Esophagus (tissue), 2 donors: ENCODE measurements around the gene RBM15. TPM values are rescaled to one million over a fixed set of nuclear protein-coding genes. Genes with fewer than 3 reads are reported as not detected.

Source experiments
- H3K27ac ChIP-seq, 2 donors: one replicate each; pipeline ENCODE4 v1.5.1; 2013; ENCODE audit warnings: low read depth in 2 of 2, mild to moderate bottlenecking in 2 of 2, inconsistent platforms in 1 of 2, low read length in 1 of 2, moderate library complexity in 1 of 2
- H3K27me3 ChIP-seq, 2 donors: one replicate each; pipeline ENCODE4 v1.6.1; 2013; ENCODE audit warnings: low read length in 2 of 2, control low read depth in 1 of 2, mild to moderate bottlenecking in 1 of 2; ENCODE audit not compliant: insufficient read depth in 2 of 2, control insufficient read depth in 1 of 2
- H3K36me3 ChIP-seq, 2 donors: one replicate each; pipeline ENCODE4 v1.6.1; 2013; ENCODE audit warnings: low read length in 1 of 2; ENCODE audit not compliant: control insufficient read depth in 2 of 2, insufficient read depth in 2 of 2
- H3K4me1 ChIP-seq, 2 donors: one replicate each; pipeline ENCODE4 v1.6.1; 2013; ENCODE audit warnings: low read length in 1 of 2; ENCODE audit not compliant: control insufficient read depth in 2 of 2, insufficient read depth in 2 of 2
- H3K4me3 ChIP-seq, 2 donors: one replicate each; pipeline ENCODE4 v1.5.1; 2013; ENCODE audit warnings: low read length in 2 of 2, mild to moderate bottlenecking in 2 of 2, low read depth in 1 of 2, moderate library complexity in 1 of 2
- H3K9me3 ChIP-seq, 2 donors: one replicate each; pipeline ENCODE4 v1.6.1; 2013; ENCODE audit warnings: mild to moderate bottlenecking in 2 of 2, low read depth in 1 of 2, low read length in 1 of 2, moderate library complexity in 1 of 2; ENCODE audit not compliant: control insufficient read depth in 2 of 2, insufficient read depth in 1 of 2
- WGBS, 2 donors: extraction: QIAGEN DNeasy Blood & Tissue Kit; methylation state at CpG; one replicate each; pipeline ENCODE4 v1.1.7; 2013; 5-methylcytosine and 5-hydroxymethylcytosine counted together
- polyA plus RNA-seq, 2 donors: library from polyadenylated mRNA; stranded (reverse); fragments of 200-250 nt; gene quantifications; one replicate each; pipeline ENCODE4 v1.2.3, GENCODE V29; 2013
- donor health status: healthy with polysubstance abuse.
- donor health status: Bipolar disorder and iron deficiency.

RBM15 gene
- polyA plus RNA-seq, 2 donors = 2.0 to 4.8 TPM

- Histone ChIP-seq H3K27me3 (no peaks in the 10 kb centered on the region), H3K4me1 (no peaks in the 10 kb centered on the region), H3K36me3 (no peaks in the 10 kb centered on the region), H3K9me3 (no peaks in the 10 kb centered on the region), H3K4me3 (no peak overlapping the region), H3K27ac (no peak overlapping the region)
- WGBS, 2 donors = 97 to 99% methylated on average over 3 of the region's 3 CpGs
These were observed 25.0 kb downstream of the RBM15 start for GRCh38 chr1:110364221-110364620.

GRCh38 chr1:110370827-110371226 is 31.6 kb downstream of the RBM15 start:
- Histone ChIP-seq H3K4me3 (no peak overlapping the region), H3K27ac (no peak overlapping the region), H3K36me3 (no peaks in the 10 kb centered on the region), H3K9me3 (no peaks in the 10 kb centered on the region), H3K27me3 (no peaks in the 10 kb centered on the region), H3K4me1 (no peaks in the 10 kb centered on the region)
- 15 to 27% methylated on average over 1 of the region's 1 CpG for WGBS, 2 donors

- H3K4me3 ChIP-seq = no peak overlapping the region
- H3K36me3 ChIP-seq = peaks cover 0 to 3% of the 10 kb centered on the region in 2 donors
- H3K4me1 ChIP-seq = no peaks in the 10 kb centered on the region
- H3K27me3 ChIP-seq = no peaks in the 10 kb centered on the region
- whole genome bisulfite sequencing, 2 donors = 92 to 95% methylated on average over 1 of the region's 1 CpG
- no peaks in the 10 kb centered on the region for H3K9me3 ChIP-seq
- no peak overlapping the region for H3K27ac ChIP-seq
These were observed 36.3 kb downstream of the RBM15 start for GRCh38 chr1:110375490-110375889.

- no peaks in the 10 kb centered on the region for H3K9me3 ChIP-seq
- no peaks in the 10 kb centered on the region for H3K4me1 ChIP-seq
- no peak overlapping the region for H3K4me3 ChIP-seq
- no peaks in the 10 kb centered on the region for H3K27me3 ChIP-seq
- WGBS, 2 donors = 77 to 78% methylated on average over 10 of the region's 10 CpGs
- H3K27ac ChIP-seq = no peak overlapping the region
- H3K36me3 ChIP-seq = peaks cover 0 to 3% of the 10 kb centered on the region in 2 donors
These were observed 41.6 kb downstream of the RBM15 start for GRCh38 chr1:110380672-110381283.

- 63 to 73% methylated on average over 5 of the region's 5 CpGs for WGBS, 2 donors
- H3K4me3 ChIP-seq = no peak overlapping the region
- no peaks in the 10 kb centered on the region for H3K27me3 ChIP-seq
- H3K36me3 ChIP-seq = peaks cover 0 to 4% of the 10 kb centered on the region in 2 donors
- H3K27ac ChIP-seq = no peak overlapping the region
- H3K4me1 ChIP-seq = no peaks in the 10 kb centered on the region
- no peaks in the 10 kb centered on the region for H3K9me3 ChIP-seq
These were observed 44.2 kb downstream of the RBM15 start for GRCh38 chr1:110383251-110383990.

GRCh38 chr1:110384581-110385321 is 45.6 kb downstream of the RBM15 start:
- 83 to 94% methylated on average over 19 of the region's 19 CpGs for WGBS, 2 donors
- Histone ChIP-seq H3K4me3 (no peak overlapping the region), H3K4me1 (peaks cover 0 to 2% of the 10 kb centered on the region in 2 donors), H3K27me3 (no peaks in the 10 kb centered on the region), H3K36me3 (peaks cover 0 to 4% of the 10 kb centered on the region in 2 donors), H3K27ac (no peak overlapping the region), H3K9me3 (no peaks in the 10 kb centered on the region)

- peaks cover 0 to 4% of the 10 kb centered on the region in 2 donors for H3K36me3 ChIP-seq
- no peak overlapping the region for H3K27ac ChIP-seq
- no peaks in the 10 kb centered on the region for H3K9me3 ChIP-seq
- no peaks in the 10 kb centered on the region for H3K27me3 ChIP-seq
- no peak overlapping the region for H3K4me3 ChIP-seq
- peaks cover 0 to 2% of the 10 kb centered on the region in 2 donors for H3K4me1 ChIP-seq
- WGBS, 2 donors = 96 to 98% methylated on average over 1 of the region's 1 CpG
These were observed 46.2 kb downstream of the RBM15 start for GRCh38 chr1:110385369-110385768.

GRCh38 chr1:110387048-110387754 is 48.0 kb downstream of the RBM15 start:
- Histone ChIP-seq H3K36me3 (peaks cover 0 to 4% of the 10 kb centered on the region in 2 donors), H3K27ac (no peak overlapping the region), H3K27me3 (no peaks in the 10 kb centered on the region), H3K4me3 (no peak overlapping the region), H3K9me3 (no peaks in the 10 kb centered on the region), H3K4me1 (peaks cover 0 to 2% of the 10 kb centered on the region in 2 donors)
- 95 to 98% methylated on average over 1 of the region's 1 CpG for WGBS, 2 donors

GRCh38 chr1:110390096-110390495 is 50.9 kb downstream of the RBM15 start:
- WGBS, 2 donors = 60 to 68% methylated on average over 6 of the region's 6 CpGs
- H3K27ac ChIP-seq = no peak overlapping the region
- peaks cover 0 to 2% of the 10 kb centered on the region in 2 donors for H3K4me1 ChIP-seq
- H3K4me3 ChIP-seq = no peak overlapping the region
- peaks cover under 1 to 4% of the 10 kb centered on the region in 2 donors for H3K36me3 ChIP-seq
- H3K27me3 ChIP-seq = no peaks in the 10 kb centered on the region
- H3K9me3 ChIP-seq = no peaks in the 10 kb centered on the region
